GM12874 (cell line): ENCODE measurements around the gene RBM38.
A peak's percentile ranks its signal among the peaks of the same experiment; 100 is the strongest.

Experiments used
- TF ChIP-seq, protein P1 (sequence below): IDR thresholded peaks from 2 replicates; pipeline ENCODE4 v1.5.1; 2011; ENCODE audit warnings: low read depth, mild to moderate bottlenecking, control low read depth, low read length, moderate library complexity; ENCODE audit not compliant: insufficient read depth

The RBM38 gene

GRCh38 chr20:57390604-57391438 lies at the start of gene RBM38:
TSS of gene RBM38 (plus strand) at chr20:57391396. CDS start at chr20:57391582, 186 bp downstream.
- TF ChIP-seq, protein P1, sequence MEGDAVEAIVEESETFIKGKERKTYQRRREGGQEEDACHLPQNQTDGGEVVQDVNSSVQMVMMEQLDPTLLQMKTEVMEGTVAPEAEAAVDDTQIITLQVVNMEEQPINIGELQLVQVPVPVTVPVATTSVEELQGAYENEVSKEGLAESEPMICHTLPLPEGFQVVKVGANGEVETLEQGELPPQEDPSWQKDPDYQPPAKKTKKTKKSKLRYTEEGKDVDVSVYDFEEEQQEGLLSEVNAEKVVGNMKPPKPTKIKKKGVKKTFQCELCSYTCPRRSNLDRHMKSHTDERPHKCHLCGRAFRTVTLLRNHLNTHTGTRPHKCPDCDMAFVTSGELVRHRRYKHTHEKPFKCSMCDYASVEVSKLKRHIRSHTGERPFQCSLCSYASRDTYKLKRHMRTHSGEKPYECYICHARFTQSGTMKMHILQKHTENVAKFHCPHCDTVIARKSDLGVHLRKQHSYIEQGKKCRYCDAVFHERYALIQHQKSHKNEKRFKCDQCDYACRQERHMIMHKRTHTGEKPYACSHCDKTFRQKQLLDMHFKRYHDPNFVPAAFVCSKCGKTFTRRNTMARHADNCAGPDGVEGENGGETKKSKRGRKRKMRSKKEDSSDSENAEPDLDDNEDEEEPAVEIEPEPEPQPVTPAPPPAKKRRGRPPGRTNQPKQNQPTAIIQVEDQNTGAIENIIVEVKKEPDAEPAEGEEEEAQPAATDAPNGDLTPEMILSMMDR, result no peak

- TF ChIP-seq, protein P1, result no peak
Measured at GRCh38 chr20:57341663-57342062, 49.5 kb upstream of the RBM38 start.

GRCh38 chr20:57342829-57343228 lies 48.4 kb upstream of the RBM38 start:
- TF ChIP-seq, protein P1, result no peak

DNA sequence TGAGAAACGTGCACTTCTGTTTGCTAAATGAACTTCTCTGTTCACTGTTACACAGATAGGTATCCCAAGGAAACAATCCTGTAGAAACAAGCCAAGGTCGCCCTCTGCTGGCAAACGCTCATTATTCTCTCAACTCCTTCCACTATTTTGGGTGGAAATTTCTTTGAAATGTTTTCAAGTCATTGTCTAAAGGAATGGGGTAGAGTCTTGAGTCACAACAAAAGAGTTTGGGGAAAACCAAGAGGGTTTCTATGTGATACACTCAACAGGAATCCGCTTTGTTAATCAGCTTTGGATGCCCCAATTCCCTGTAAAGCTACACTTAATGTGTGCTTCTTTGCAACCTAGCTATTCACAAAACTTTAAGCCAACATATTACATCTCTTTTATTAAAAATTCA lies 44.7 kb upstream of the RBM38 start:
- TF ChIP-seq, protein P1, result peak; percentile 60

- TF ChIP-seq, protein P1, result no peak
Measured at GRCh38 chr20:57347393-57347792, 43.8 kb upstream of the RBM38 start.

DNA sequence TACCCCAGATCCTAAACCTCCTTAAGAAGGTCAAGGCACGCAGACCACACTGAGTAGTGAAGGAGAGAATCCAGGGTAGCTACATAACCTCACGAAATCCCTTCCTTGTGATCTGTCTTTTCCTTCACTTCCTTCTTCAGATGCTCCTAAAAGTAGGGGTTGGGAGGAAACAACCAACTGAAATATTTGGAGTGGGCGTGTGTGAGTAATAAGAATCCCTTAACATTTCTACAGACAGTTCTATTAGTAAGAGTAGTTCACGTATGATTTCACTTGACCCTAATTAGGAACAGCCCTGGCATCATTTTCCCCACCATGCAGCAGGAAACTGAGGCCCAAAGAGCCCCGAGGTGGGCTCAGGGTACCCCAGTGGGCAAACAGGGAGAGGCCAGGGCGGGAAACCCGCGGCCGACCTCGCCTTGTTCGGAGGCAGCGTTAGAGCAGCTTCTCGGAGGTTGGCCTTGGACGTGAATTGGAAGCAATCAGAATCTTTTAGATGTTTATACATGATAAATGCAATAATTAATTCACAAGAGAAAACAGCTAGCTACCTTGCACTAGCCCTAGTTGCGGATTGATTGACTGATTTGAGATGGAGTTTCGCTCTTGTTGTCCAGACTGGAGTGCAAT lies 41.0 kb upstream of the RBM38 start:
- TF ChIP-seq, protein P1, result no peak

DNA sequence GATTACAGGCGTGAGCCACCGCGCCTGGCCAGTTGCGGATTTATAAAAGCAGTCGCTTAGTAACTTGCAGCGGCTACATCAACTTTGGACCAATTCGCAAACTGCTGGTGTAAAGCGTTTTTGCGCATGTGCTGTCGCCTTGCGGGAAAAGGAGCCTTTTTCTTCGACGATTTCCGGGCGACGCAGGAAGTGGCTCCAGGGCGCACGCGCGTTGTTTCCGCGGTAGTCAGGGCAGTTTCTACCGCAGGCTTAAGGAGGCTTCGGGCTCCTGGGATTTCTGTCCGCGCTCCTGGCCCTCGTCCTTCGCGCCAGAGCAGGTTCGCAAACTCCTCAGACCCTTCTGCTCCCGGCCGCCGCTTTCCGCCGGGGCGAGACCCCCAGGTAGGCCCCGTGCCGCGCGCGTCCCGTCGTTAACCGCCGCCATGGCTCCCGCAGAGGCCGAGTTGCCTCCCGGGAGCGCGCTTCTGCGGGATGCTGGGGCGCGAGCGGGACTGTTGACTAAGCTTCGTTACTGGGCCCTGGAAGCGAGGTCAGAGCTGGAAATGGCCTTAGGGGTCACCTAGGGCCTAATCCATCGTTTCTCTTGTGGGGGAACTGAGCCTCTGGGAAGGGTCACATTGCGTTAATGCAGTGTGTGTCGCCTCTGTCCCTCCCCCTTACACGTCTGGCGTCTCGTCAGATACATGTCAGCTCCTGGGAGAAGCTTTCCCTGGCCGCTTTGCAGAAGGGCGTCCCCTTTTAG lies 40.0 kb upstream of the RBM38 start, which contains the start of gene RAE1:
Gene RAE1, plus strand, starts transcription at position 214 of the 742 bp plus-strand sequence. CDS start 2,784 bp downstream, outside the sequence.
- TF ChIP-seq, protein P1, result no peak
